AG09309 (cell line): ENCODE data around the gene ADAMTS4.

ENCODE experiments used
- DNase-seq: peaks from one replicate; pipeline ENCODE4 v3.0.0-alpha.2; 2010; ENCODE audit warnings: low read depth
- H3K4me3 ChIP-seq: 2 replicates; pipeline ENCODE4 v1.5.1; 2011; ENCODE audit warnings: mild to moderate bottlenecking, low read depth, low read length, moderate library complexity; ENCODE audit not compliant: control insufficient read depth
- CTCF ChIP-seq: IDR thresholded peaks from 2 replicates; pipeline ENCODE4 v1.5.1; 2011; ENCODE audit warnings: mild to moderate bottlenecking, low read depth, low read length, inconsistent platforms; ENCODE audit not compliant: insufficient read depth, control insufficient read depth; ENCODE audit errors: missing control alignments

ADAMTS4 gene

GRCh38 chr1:161222175-161223019 is 23.5 kb upstream of the ADAMTS4 start:
- TF ChIP-seq CTCF: no peak
- no peak overlapping the region for H3K4me3 ChIP-seq
- DNase-seq: no peak

DNA sequence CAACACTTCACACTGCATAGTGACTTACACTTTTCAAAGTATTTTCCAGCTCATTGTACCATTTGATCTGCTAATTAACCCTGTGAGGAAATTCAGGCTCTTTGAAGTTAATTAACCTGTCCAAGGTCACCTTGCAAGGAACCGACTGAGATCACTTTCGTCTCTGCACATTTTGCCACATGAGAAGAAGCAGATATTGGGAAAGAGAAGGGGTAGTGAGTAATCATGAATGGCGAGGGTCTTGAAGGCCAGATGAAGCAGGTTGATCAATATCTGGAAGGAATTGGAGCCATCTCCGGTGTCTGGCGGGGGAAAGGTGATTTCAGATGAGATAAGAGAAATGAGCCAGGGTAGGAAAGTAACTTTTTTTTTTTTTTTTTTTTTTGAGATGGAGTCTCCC is 21.1 kb upstream of the ADAMTS4 start:
- DNase-seq: no peak
- TF ChIP-seq CTCF: no peak
- H3K4me3 ChIP-seq: no peak overlapping the region

GRCh38 chr1:161219078-161219892 is 20.4 kb upstream of the ADAMTS4 start:
- no peak for DNase-seq
- no peak for TF ChIP-seq CTCF
- H3K4me3 ChIP-seq: no peak overlapping the region

DNA sequence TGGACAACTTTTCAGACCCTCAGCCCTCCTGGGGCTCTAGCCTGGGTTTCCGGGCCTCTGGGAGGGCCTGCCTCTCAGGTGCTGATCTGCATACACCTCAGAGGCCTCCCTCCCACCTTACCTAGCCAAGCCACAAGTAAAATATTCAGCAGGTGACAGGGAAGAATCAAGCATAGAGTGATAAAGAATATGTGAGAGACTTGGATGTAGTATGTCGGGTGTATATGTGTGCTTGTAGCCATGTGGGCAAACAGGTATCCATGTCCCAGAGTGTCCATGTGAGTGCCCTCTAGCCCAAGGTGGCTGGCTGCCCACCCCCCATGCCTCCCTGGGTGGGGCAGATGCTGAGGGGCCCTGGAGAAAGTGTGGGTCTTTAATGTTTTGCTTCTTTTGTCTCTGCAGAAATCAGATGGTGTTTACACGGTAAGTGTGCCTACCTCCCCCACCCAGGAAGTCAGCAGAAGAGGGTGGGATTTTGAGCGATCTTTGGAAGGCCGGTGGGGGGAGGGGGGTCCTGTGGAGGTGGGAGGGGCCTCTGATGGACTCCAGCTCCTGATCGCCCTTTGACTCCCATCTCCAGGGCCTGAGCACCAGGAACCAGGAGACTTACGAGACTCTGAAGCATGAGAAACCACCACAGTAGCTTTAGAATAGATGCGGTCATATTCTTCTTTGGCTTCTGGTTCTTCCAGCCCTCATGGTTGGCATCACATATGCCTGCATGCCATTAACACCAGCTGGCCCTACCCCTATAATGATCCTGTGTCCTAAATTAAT is 19.6 kb upstream of the ADAMTS4 start:
- no peak for DNase-seq
- no peak for TF ChIP-seq CTCF
- no peak overlapping the region for H3K4me3 ChIP-seq

DNA sequence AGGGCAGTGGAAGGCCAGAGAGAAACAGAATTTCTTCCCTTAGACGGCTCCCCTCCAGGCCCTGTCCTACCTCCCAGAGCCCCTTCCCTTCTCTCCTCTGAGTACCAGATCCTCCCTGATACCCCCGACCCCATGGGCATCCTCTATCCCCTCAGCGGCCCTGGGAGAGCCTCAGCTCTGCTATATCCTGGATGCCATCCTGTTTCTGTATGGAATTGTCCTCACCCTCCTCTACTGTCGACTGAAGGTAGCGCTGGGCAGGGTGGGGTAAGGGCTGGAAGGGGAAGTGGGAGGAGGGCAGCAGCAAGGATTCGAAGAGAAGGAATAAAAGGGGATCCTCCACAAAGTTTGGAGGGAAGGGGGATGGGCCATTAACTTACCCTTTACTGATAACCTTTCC is 19.0 kb upstream of the ADAMTS4 start:
- TF ChIP-seq CTCF: no peak
- no peak overlapping the region for H3K4me3 ChIP-seq

More for the DNA sequence above, 19.0 kb upstream of the ADAMTS4 start:
- no peak for DNase-seq
